PC-3 (cell line): Measurements from ENCODE around the gene STAC3. TPM values are rescaled to one million over a fixed set of nuclear protein-coding genes. Genes with fewer than 3 reads are reported as not detected.

Source experiments
- ATAC-seq: fragments of 200-7000 bp; cut with Tn5 transposase; 2 replicates; pipeline ENCODE4 v1.9.1; 2020; ENCODE audit warnings: mild to moderate bottlenecking, moderate library complexity
- BruUV-seq: library from RNA; stranded (reverse); fragments of 400-500 nt; replicated peaks from 2 replicates; lab custom pipeline; 2021; lab: Mats Ljungman, UMichigan
- CTCF ChIA-PET: fragments of 300-600 bp; sonication (Branson Sonifier 250); formaldehyde crosslinking; loops from one replicate; lab custom pipeline; 2022; ENCODE audit warnings: antibody characterized with exemption; lab: Charles Lee
- POLR2A ChIA-PET: fragments of 300-600 bp; sonication (Branson Sonifier 250); formaldehyde crosslinking; loops from one replicate; lab custom pipeline; 2022; ENCODE audit warnings: antibody characterized with exemption; ENCODE audit not compliant: unreplicated experiment; lab: Charles Lee
- DNase-seq: peaks from one replicate; pipeline ENCODE4 v3.0.0-alpha.2; 2015
- H2AFZ ChIP-seq: fragments of 300-600 bp; sonication (generic); 2 replicates; pipeline ENCODE4 v1.6.0; 2016; ENCODE audit warnings: antibody characterized with exemption, low read length
- H3F3A ChIP-seq: fragments of 300-600 bp; sonication (generic); one replicate; pipeline ENCODE4 v1.6.0; 2017; ENCODE audit warnings: antibody characterized with exemption, low read length, control low read depth, mild to moderate bottlenecking; ENCODE audit not compliant: unreplicated experiment
- H3K27ac ChIP-seq: fragments of 300-600 bp; sonication (generic); 2 replicates; pipeline ENCODE4 v1.5.1; 2016; ENCODE audit warnings: mild to moderate bottlenecking, low read length
- H3K27me3 ChIP-seq: fragments of 300-600 bp; sonication (generic); 2 replicates; pipeline ENCODE4 v1.6.1; 2016; ENCODE audit warnings: low read length, mixed read lengths
- H3K36me3 ChIP-seq: fragments of 300-600 bp; sonication (generic); 2 replicates; pipeline ENCODE4 v1.6.1; 2016; ENCODE audit warnings: low read depth, mixed run types, low read length, mixed read lengths
- H3K4me1 ChIP-seq: fragments of 300-600 bp; sonication (generic); 2 replicates; pipeline ENCODE4 v1.5.1; 2016; ENCODE audit warnings: low read length; ENCODE audit not compliant: insufficient read depth
- H3K4me2 ChIP-seq: fragments of 300-600 bp; sonication (generic); 2 replicates; pipeline ENCODE4 v1.6.0; 2016; ENCODE audit warnings: low read length
- H3K4me3 ChIP-seq: fragments of 300-600 bp; sonication (generic); 2 replicates; pipeline ENCODE4 v1.5.1; 2016; ENCODE audit warnings: mild to moderate bottlenecking, low read length, mixed read lengths
- H3K79me2 ChIP-seq: fragments of 300-600 bp; sonication (generic); 2 replicates; pipeline ENCODE4 v1.6.1; 2017; ENCODE audit warnings: low read length, mixed read lengths
- H3K9ac ChIP-seq: fragments of 300-600 bp; sonication (generic); 2 replicates; pipeline ENCODE4 v1.6.0; 2016; ENCODE audit warnings: mild to moderate bottlenecking, low read length
- H3K9me2 ChIP-seq: fragments of 300-600 bp; sonication (generic); replicated peaks from 2 replicates; pipeline ENCODE4 v1.6.1; 2016; ENCODE audit warnings: mixed run types, low read length, mixed read lengths
- H3K9me3 ChIP-seq: fragments of 300-600 bp; sonication (generic); 2 replicates; pipeline ENCODE4 v1.6.1; 2016; ENCODE audit warnings: low read length, mixed read lengths
- H4K20me1 ChIP-seq: fragments of 300-600 bp; sonication (generic); 2 replicates; pipeline ENCODE4 v1.6.1; 2016; ENCODE audit warnings: low read length, mixed read lengths
- CTCF ChIP-seq: fragments of 300-600 bp; sonication (generic); conservative IDR thresholded peaks from 2 replicates; pipeline ENCODE4 v1.5.1; 2017; ENCODE audit warnings: antibody characterized with exemption, low read depth, mild to moderate bottlenecking, low read length
- EZH2 ChIP-seq: fragments of 300-600 bp; sonication (generic); IDR thresholded peaks from one replicate; pipeline ENCODE4 v1.6.1; 2017; ENCODE audit warnings: antibody characterized with exemption, mild to moderate bottlenecking, low read length; ENCODE audit not compliant: unreplicated experiment
- EZH2phosphoT487 ChIP-seq: fragments of 300-600 bp; sonication (generic); IDR thresholded peaks from 2 replicates; pipeline ENCODE4 v1.6.1; 2018; ENCODE audit warnings: mild to moderate bottlenecking, antibody characterized with exemption, low read length, borderline replicate concordance
- intact Hi-C: fragments of 100-400 bp; cut with micrococcal nuclease; formaldehyde crosslinking; loops from 2 replicates; pipeline ENCODE4 v1.9.0; 2023
- microRNA-seq: library from miRNA; unstranded; fragments of <30 nt; microRNA quantifications from one replicate; pipeline ENCODE4 v1.1.0, GENCODE V29; 2020; ENCODE audit not compliant: unreplicated experiment
- total RNA-seq: library from RNA; depleted of rRNA; stranded (reverse); fragments of >200 nt; gene quantifications from 2 replicates; pipeline ENCODE4 v1.2.3, GENCODE V29; 2014; rRNA removed

The STAC3 gene
- total RNA-seq, 1 experiment from 2014 or later = 1.8 TPM

- TSS peak; percentile 13 for BruUV-seq
- no peaks in the 10 kb centered on the region for H3K9me2 ChIP-seq
- H3K79me2 ChIP-seq = no peaks in the 10 kb centered on the region
- H4K20me1 ChIP-seq = no peaks in the 10 kb centered on the region
- H3K9me3 ChIP-seq = no peaks in the 10 kb centered on the region
- no peaks in the 10 kb centered on the region for H3K27me3 ChIP-seq
- TF ChIP-seq EZH2phosphoT487 (no peak), CTCF (no peak), EZH2 (no peak)
- intact Hi-C loops = no loop called here
- ChIA-PET CTCF (no interaction called here), POLR2A (no interaction called here)
- no peak overlapping the region for H2AFZ ChIP-seq
- H3K4me1 ChIP-seq = no peaks in the 10 kb centered on the region
- H3K4me3 ChIP-seq = no peak overlapping the region
- no peaks in the 10 kb centered on the region for H3F3A ChIP-seq
- peaks cover 8% of the 10 kb centered on the region; the same call in 1 of the 2 replicates for H3K36me3 ChIP-seq
- no peak overlapping the region for H3K9ac ChIP-seq
- H3K4me2 ChIP-seq = no peak overlapping the region
- no peak overlapping the region for H3K27ac ChIP-seq
- DNase-seq = no peak
- ATAC-seq = no peak
Observed at GRCh38 chr12:57193706-57194245, 57.2 kb downstream of the STAC3 start.

Small RNAs within 50 kb of the gene (microRNA-seq; reads per million reads assigned to microRNA genes)
- gene MIR1228 = 3.0 reads per million, percentile 7 among the genes with 10 or more reads in this experiment

Other genes starting within 250 kb of the STAC3 start
- gene ZBTB39, start 244.6 kb downstream of the STAC3 start, total RNA-seq = 3.6 and 4.8 TPM in 2 replicates
- gene TAC3, start 234.7 kb downstream of the STAC3 start, total RNA-seq = not detected in 2 replicates
- 0.17 TPM in 1 of 2 replicates, not detected in the other for gene MYO1A, start 201.1 kb downstream of the STAC3 start, total RNA-seq
- 16.4 and 18.3 TPM in 2 replicates for gene NEMP1, start 172.4 kb downstream of the STAC3 start, total RNA-seq
- 17.4 and 20.2 TPM in 2 replicates for gene NAB2, start 162.1 kb downstream of the STAC3 start, total RNA-seq
- 20.8 and 28.4 TPM in 2 replicates for gene STAT6, start 139.8 kb downstream of the STAC3 start, total RNA-seq
- gene LRP1, start 122.7 kb downstream of the STAC3 start, total RNA-seq = 14.7 and 21.8 TPM in 2 replicates
- not detected in 2 replicates for gene LRP1-AS, start 103.6 kb downstream of the STAC3 start, total RNA-seq
- gene NXPH4, start 34.4 kb downstream of the STAC3 start, total RNA-seq = 10.7 and 15.1 TPM in 2 replicates
- gene SHMT2, start 21.5 kb downstream of the STAC3 start, total RNA-seq = 210 and 263 TPM in 2 replicates
- 14.0 and 15.7 TPM in 2 replicates for gene R3HDM2, start 179.9 kb upstream of the STAC3 start, total RNA-seq
- gene INHBC, start 183.6 kb upstream of the STAC3 start, total RNA-seq = not detected in 2 replicates
- not detected in 2 replicates for gene INHBE, start 204.1 kb upstream of the STAC3 start, total RNA-seq
- 3.0 TPM in 1 of 2 replicates, not detected in the other for gene GLI1, start 208.6 kb upstream of the STAC3 start, total RNA-seq
- not detected in 2 replicates for gene ARHGAP9, start 228.7 kb upstream of the STAC3 start, total RNA-seq
- 209 and 210 TPM in 2 replicates for gene MARS1, start 236.9 kb upstream of the STAC3 start, total RNA-seq